ENCODE measurements around the gene LMBR1. TPM values are rescaled to one million over a fixed set of nuclear protein-coding genes. Genes with fewer than 3 reads are reported as not detected.

Gene LMBR1
- polyA plus RNA-seq, 1 experiment: 5.3 TPM

- no peaks in the 10 kb centered on the region for H3K27me3 ChIP-seq (ENCODE audit: control insufficient read depth, insufficient read depth, low read length)
- POLR2A ChIA-PET: no interaction called here
- no peak overlapping the region for H3K4me3 ChIP-seq (ENCODE audit: low read depth, low read length)
- CTCF ChIA-PET: no interaction called here
- H3K36me3 ChIP-seq (ENCODE audit: control insufficient read depth, insufficient read depth, low read length): peaks cover 2% of the 10 kb centered on the region
- TF ChIP-seq CTCF (IDR thresholded peaks at IDR 0.05; ENCODE audit: insufficient read depth, low read depth, low read length): no peak
- DNase-seq (ENCODE audit: low read depth): no peak
These were observed 219.1 kb downstream of the LMBR1 start for GRCh38 chr7:156673902-156674301.

- H3K27me3 ChIP-seq (ENCODE audit: control insufficient read depth, insufficient read depth, low read length): no peaks in the 10 kb centered on the region
- no peak for TF ChIP-seq CTCF (IDR thresholded peaks at IDR 0.05; ENCODE audit: insufficient read depth, low read depth, low read length)
- DNase-seq (ENCODE audit: low read depth): no peak
- POLR2A ChIA-PET: no interaction called here
- CTCF ChIA-PET: no interaction called here
- peaks cover 2% of the 10 kb centered on the region for H3K36me3 ChIP-seq (ENCODE audit: control insufficient read depth, insufficient read depth, low read length)
- no peak overlapping the region for H3K4me3 ChIP-seq (ENCODE audit: low read depth, low read length)
These were observed 219.5 kb downstream of the LMBR1 start for GRCh38 chr7:156673454-156673853.

GRCh38 chr7:156669035-156669828, 223.8 kb downstream of the LMBR1 start:
- ChIA-PET CTCF (no interaction called here), POLR2A (no interaction called here)
- no peak for TF ChIP-seq CTCF (IDR thresholded peaks at IDR 0.05; ENCODE audit: insufficient read depth, low read depth, low read length)
- no peak for DNase-seq (ENCODE audit: low read depth)
- no peaks in the 10 kb centered on the region for H3K36me3 ChIP-seq (ENCODE audit: control insufficient read depth, insufficient read depth, low read length)
- no peak overlapping the region for H3K4me3 ChIP-seq (ENCODE audit: low read depth, low read length)
- H3K27me3 ChIP-seq (ENCODE audit: control insufficient read depth, insufficient read depth, low read length): no peaks in the 10 kb centered on the region

- POLR2A ChIA-PET: no interaction called here
- H3K36me3 ChIP-seq (ENCODE audit: control insufficient read depth, insufficient read depth, low read length): no peaks in the 10 kb centered on the region
- CTCF ChIA-PET: no interaction called here
- no peak overlapping the region for H3K4me3 ChIP-seq (ENCODE audit: low read depth, low read length)
- no peak for TF ChIP-seq CTCF (IDR thresholded peaks at IDR 0.05; ENCODE audit: insufficient read depth, low read depth, low read length)
- no peaks in the 10 kb centered on the region for H3K27me3 ChIP-seq (ENCODE audit: control insufficient read depth, insufficient read depth, low read length)
- no peak for DNase-seq (ENCODE audit: low read depth)
These were observed 224.7 kb downstream of the LMBR1 start for GRCh38 chr7:156668130-156668741.

- ChIA-PET CTCF (interaction anchor here (0.6 to 2.8 kb wide), 3 partner anchors 17 to 374 kb away, joined by 3 to 7 read pairs (median 3); no protein-coding TSS in a partner anchor), POLR2A (no interaction called here)
- DNase-seq (ENCODE audit: low read depth): no peak
- no peaks in the 10 kb centered on the region for H3K36me3 ChIP-seq (ENCODE audit: control insufficient read depth, insufficient read depth, low read length)
- no peaks in the 10 kb centered on the region for H3K27me3 ChIP-seq (ENCODE audit: control insufficient read depth, insufficient read depth, low read length)
- H3K4me3 ChIP-seq (ENCODE audit: low read depth, low read length): no peak overlapping the region
- no peak for TF ChIP-seq CTCF (IDR thresholded peaks at IDR 0.05; ENCODE audit: insufficient read depth, low read depth, low read length)
These were observed 225.9 kb downstream of the LMBR1 start for GRCh38 chr7:156667110-156667426.

Data from BJ (cell line).